GM19328 (cell line): ENCODE results near the gene DUSP9.
"Not testable (repeated sequence)": the region's sequence is repeated elsewhere in the genome, so short reads cannot be mapped to it uniquely, and the experiment has no call there.

ENCODE experiments used
- ATAC-seq: cut with Tn5 transposase; IDR thresholded peaks from one replicate; pipeline ENCODE4 v1.9.1; 2021; ENCODE audit warnings: mild to moderate bottlenecking, moderate library complexity; ENCODE audit not compliant: unreplicated experiment

DUSP9 gene

DNA sequence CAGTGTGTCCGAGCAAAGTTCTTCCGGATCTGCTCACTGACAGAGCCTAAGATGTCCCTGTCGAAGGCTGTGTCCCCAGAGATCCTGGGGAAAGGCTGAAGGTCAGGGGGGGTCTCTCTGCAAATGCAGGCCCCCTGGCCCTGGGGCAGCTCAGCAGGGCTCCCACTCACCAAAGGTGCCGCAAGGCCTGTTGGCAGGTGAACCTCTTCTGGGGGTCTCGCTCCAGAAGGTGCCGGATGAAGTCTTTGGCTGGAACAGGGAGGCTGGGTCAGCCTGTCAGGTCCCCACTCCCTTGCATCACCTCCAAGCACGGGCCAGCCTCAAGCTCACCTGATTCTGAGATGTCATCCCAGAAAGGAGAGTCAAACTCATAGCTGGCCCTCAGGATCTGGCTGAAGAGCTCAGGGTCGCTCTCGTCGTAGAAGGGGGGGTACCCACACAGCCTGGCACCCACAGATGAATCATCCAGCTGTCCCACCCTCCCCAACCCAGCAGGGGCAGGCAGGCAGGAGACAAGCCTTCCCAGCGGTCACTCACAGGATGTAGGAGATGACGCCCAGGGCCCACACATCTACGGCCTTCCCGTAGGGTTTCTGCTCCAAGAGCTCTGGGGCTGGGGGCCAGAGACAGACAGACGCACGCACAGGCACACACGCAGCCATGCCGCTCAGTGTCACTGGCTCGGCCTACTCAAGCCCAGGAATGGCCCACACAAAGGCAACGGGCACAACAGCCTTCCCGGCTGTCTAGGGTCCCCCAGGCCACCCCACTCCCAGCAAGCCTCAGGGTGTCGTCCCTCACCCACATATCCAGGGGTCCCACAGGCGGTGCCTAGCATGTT is 24.0 kb downstream of the DUSP9 start:
- ATAC-seq = no peak

- no peak for ATAC-seq
Measured at GRCh38 chrX:153671589-153672530, 24.9 kb downstream of the DUSP9 start.

DNA sequence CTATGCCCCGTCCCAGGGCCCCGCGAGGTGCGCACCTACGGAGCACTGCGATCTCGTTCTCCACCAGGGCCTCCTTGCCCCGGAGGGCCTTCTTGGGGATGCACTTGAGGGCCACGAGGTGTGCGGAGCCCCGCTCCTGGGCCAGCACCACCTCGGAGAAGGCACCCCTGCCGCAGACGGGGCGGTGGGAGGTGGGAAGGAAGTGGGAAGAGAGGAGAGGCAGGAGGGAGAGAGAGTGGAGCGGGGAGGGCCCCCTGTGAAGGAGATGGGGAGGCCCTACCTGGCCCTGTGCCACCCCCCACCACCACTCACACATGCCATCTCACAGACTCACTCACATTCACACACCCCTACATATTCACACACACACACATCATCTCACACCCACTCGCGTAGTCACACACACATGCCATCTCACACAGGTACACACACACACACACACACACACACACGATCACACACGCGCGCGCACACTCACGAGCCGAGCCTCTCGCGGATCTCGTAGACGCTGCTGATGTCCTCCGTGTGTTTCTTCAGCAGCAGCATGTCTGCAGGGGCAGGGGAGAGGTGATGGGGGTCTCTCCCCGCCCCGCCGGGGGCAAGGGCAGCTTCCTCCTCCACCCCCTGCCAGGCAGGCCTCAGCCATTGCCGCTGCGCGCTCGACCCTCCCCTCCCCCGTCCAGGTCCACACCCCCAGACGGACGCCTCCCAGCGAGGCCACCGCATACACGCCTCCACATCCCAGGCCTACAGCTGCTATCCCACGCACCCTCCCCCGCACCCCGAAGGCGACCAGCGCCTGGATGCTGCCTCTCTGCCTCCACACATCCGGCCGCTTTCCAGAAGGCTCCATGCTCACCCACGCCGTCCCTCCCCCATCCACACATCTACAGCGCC is 25.8 kb downstream of the DUSP9 start:
- no peak for ATAC-seq

- ATAC-seq = no peak
Measured at GRCh38 chrX:153673428-153674218, 26.6 kb downstream of the DUSP9 start, which contains the start of gene PNCK. TSS of gene PNCK (minus strand) at chrX:153673813. CDS start at chrX:153673076, 737 bp downstream.

DNA sequence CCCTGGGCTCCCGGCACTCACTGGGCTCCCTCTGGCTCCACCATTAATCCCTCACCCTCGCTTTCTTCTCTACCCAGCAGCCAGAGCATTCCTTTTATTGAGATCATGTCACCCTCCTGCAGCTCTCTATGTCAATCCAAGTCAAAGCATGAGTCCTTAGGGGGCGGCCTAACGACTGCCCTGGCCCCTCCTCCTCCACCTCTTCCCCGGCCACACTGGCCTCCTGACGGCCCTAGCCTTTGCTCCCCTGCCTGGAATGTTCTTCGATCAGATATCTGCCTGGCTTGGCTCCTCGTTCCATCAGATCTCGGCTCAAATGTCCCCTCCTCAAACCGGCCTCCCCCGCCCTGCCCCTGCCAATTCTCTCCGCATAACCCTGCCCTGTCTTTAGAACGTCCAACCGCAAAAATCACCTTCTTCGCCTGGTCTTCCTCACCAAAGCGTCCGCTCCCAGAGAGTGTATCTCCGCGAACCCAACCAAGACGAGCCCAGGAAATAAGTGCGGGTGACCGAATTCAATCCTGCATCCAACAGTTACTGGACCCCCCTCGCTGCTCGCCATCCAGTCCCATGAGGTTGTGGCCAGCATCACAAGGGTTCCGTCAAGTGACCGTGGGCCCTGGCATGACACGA is 27.3 kb downstream of the DUSP9 start:
- no peak for ATAC-seq

DNA sequence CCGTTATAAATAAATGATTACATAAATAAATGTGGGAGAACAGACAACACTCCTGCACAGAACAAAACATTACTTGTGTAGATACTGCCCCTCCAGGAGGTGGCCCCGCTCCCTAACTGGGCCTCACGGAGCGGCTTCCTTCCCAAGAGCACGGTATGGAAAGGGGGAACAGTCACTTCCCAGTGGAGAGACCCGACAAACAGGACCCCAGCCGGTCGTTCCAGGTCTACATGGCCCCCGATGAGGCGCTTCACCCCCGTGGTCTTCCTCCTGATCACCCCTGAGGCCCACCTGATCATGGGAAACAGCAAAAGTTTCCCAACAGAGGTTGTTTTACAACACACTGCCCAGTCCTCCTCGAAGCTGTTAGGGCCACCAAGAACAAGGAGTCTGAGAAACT is 34.2 kb downstream of the DUSP9 start:
- ATAC-seq = no peak

- ATAC-seq = not testable (repeated sequence)
Measured at GRCh38 chrX:153683486-153683885, 36.5 kb downstream of the DUSP9 start.

DNA sequence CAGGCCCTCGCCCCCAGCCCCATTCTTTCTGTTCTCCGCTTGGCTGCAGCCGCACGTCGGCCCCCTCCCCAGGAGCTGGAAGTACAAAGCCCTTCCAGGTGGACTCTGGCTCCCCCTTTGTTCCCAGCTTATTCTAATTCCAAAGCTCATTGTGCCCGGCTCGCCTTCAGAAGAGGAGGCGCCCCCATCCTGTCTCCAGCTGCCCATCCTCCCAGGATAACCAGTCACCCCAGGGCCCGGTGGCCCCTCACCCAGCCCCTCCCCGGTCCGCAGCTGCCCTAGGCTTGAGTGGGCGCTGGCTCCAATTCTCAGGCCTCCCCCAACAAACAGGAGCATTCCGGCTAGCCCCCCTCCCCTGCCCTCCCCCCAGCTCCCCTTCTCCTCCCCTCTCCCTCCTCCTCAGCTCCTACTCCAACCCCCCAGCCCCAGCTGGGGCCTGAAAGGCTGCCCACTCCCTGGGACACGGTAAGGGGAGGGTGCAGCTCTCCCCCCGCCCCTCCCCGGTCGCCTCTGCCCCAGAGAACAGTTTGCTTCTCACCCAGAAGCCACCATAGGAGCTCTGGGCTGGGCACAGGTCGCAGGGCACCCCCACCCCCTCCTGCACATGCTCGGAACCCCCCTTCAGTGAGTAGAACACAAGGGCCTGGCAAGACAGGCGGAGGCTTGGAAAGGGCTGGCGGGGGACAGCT is 37.6 kb downstream of the DUSP9 start:
- ATAC-seq = no peak

DNA sequence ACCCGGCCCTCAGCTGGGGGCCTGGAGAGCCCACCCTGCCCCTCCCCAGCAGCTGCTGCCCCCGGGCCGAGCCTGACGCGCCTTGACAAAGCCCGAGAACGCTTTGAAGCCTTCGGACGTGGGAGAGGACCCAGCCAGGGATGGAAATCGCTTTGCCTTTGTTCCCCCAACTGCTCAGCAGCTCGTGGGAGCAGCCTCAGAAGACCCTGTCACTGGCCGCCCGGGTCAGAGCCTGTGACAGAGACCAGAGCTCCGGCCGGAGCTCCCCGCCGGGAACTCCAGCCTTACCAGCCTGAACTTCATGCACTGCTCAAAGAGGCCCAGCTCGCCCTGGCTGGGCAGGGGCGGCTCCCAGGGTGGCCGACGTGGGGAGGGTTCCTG is 38.1 kb downstream of the DUSP9 start:
- no peak for ATAC-seq

- no peak for ATAC-seq
Measured at GRCh38 chrX:153685751-153686696, 39.0 kb downstream of the DUSP9 start.

DNA sequence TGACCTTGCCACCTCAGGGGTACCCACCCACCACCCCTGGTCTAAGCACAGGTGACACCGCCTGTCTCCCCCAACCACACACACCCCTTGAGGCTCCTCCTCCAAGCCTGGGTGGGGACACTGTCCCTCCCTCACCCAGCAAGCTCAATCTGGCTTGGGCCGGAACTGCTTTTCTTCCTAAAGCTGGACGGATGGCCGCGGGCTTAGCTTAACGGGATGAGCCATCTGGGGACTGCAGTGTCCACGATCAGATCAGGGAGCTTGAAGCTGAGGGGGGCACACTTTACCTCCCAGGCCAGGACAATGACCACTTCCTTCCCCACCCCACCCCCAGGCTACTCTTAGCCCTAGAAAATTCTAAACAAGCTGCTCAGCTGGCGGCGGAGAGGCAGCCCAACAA is 39.7 kb downstream of the DUSP9 start:
- no peak for ATAC-seq

- no peak for ATAC-seq
Measured at GRCh38 chrX:153687121-153688039, 40.4 kb downstream of the DUSP9 start, which contains the start of gene SLC6A8. TSS of gene SLC6A8 (plus strand) at chrX:153687926. CDS start at chrX:153688575, 649 bp downstream.

- no peak for ATAC-seq
Measured at GRCh38 chrX:153688071-153688470, 41.1 kb downstream of the DUSP9 start.

DNA sequence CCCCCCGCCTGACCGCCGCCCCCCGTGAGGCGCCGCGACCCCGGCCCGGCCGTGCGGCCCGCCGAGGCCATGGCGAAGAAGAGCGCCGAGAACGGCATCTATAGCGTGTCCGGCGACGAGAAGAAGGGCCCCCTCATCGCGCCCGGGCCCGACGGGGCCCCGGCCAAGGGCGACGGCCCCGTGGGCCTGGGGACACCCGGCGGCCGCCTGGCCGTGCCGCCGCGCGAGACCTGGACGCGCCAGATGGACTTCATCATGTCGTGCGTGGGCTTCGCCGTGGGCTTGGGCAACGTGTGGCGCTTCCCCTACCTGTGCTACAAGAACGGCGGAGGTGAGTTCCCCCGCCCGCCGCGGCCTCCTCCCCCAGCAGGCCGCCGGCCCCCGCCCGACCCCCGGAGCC is 41.5 kb downstream of the DUSP9 start:
- ATAC-seq = no peak

- no peak for ATAC-seq
Measured at GRCh38 chrX:153688911-153689590, 42.0 kb downstream of the DUSP9 start.
